K562 (cell line): ENCODE data around the gene NUDT14. TPM values are rescaled to one million over a fixed set of nuclear protein-coding genes. Genes with fewer than 3 reads are reported as not detected.

Source experiments
- ATAC-seq: fragments of 200-7000 bp; cut with Tn5 transposase; 3 replicates; pipeline ENCODE4 v1.9.1; 2020; ENCODE audit warnings: moderate library complexity
- BruUV-seq: library from RNA; stranded (reverse); fragments of 400-500 nt; replicated peaks from 2 replicates; lab custom pipeline; 2021; lab: Mats Ljungman, UMichigan
- CTCF ChIA-PET: fragments of 300-600 bp; formaldehyde crosslinking; extraction: SDS; loops from one replicate; lab custom pipeline; 2021; ENCODE audit warnings: low intra/inter-chr PET ratio; lab: Yijun Ruan, JAX
- POLR2A ChIA-PET: fragments of 300-600, 350-650 bp; sonication (Branson Sonifier 250); formaldehyde crosslinking; extraction: SDS; loops from one replicate; lab custom pipeline; 2021; ENCODE audit warnings: antibody characterized with exemption, inconsistent platforms; lab: Yijun Ruan, JAX
- DNase-seq, 4 experiments: peaks; one replicate each; pipeline versions ENCODE4 v3.0.0 to v3.0.0-alpha.2; 2011 to 2018; ENCODE audit warnings: low spot score in 3 of 4, mixed read lengths in 3 of 4; ENCODE audit errors: extremely low read depth in 1 of 4
- FAIRE-seq: peaks from 2 replicates; lab custom pipeline; 2011; peaks lifted over from hg19 to GRCh38; lab: Jason Lieb, UNC
- H2AFZ ChIP-seq: 2 replicates; pipeline ENCODE4 v1.6.0; 2011; ENCODE audit warnings: low read depth, low read length, control low read depth, inconsistent platforms
- H3K27ac ChIP-seq: fragments of 200-600 bp; 3 replicates; pipeline ENCODE4 v1.8.0; 2011; ENCODE audit warnings: low read depth, mild to moderate bottlenecking, control low read depth, inconsistent platforms, low read length, moderate library complexity, mixed read lengths; ENCODE audit errors: extremely low read depth
- H3K27me3 ChIP-seq, 2 experiments: fragments of 300-600 bp in 1 of 2; 2 replicates in 1 of 2; 3 replicates in 1 of 2; pipeline versions ENCODE4 v1.6.0 to v1.8.0; 2011; ENCODE audit warnings: inconsistent platforms in 2 of 2, low read length in 2 of 2, mild to moderate bottlenecking in 1 of 2, mixed read lengths in 1 of 2, moderate library complexity in 1 of 2; ENCODE audit not compliant: control insufficient read depth in 2 of 2, insufficient read depth in 2 of 2
- H3K36me3 ChIP-seq: fragments of 300-600 bp; 3 replicates; pipeline ENCODE4 v1.8.0; 2011; ENCODE audit warnings: mild to moderate bottlenecking, low read length, inconsistent platforms; ENCODE audit not compliant: control insufficient read depth, insufficient read depth
- H3K4me1 ChIP-seq, 2 experiments: fragments of 200-600 bp in 1 of 2; replicated peaks in 1 of 2; 2 replicates in 1 of 2; 3 replicates in 1 of 2; pipeline versions ENCODE4 v1.5.1 to v1.8.0; 2011; ENCODE audit warnings: inconsistent platforms in 2 of 2, low read length in 2 of 2, mild to moderate bottlenecking in 1 of 2, mixed read lengths in 1 of 2, moderate library complexity in 1 of 2; ENCODE audit not compliant: control insufficient read depth in 2 of 2, insufficient read depth in 2 of 2
- H3K4me2 ChIP-seq: 2 replicates; pipeline ENCODE4 v1.6.1; 2011; ENCODE audit warnings: low read length, control low read depth, inconsistent platforms, mixed read lengths; ENCODE audit not compliant: insufficient read depth
- H3K4me3 ChIP-seq: fragments of 200-600 bp; sonication (generic), shearing (Covaris generic); 2 replicates; pipeline ENCODE4 v1.5.1; 2016; ENCODE audit warnings: control low read depth, inconsistent platforms
- H3K79me2 ChIP-seq: fragments of 200-600 bp; 3 replicates; pipeline ENCODE4 v1.8.0; 2011; ENCODE audit warnings: low read length, inconsistent platforms; ENCODE audit not compliant: control insufficient read depth, insufficient read depth
- H3K9ac ChIP-seq, 2 experiments: 2 replicates each; pipeline versions ENCODE4 v1.6.0 to v1.6.1; 2011; ENCODE audit warnings: low read depth in 2 of 2, low read length in 2 of 2, control low read depth in 1 of 2, inconsistent platforms in 1 of 2, mild to moderate bottlenecking in 1 of 2, mixed read lengths in 1 of 2; ENCODE audit not compliant: insufficient read depth in 1 of 2
- H3K9me1 ChIP-seq: one replicate; pipeline ENCODE4 v1.6.0; 2011; ENCODE audit warnings: inconsistent platforms, mild to moderate bottlenecking, low read length, moderate library complexity; ENCODE audit not compliant: control insufficient read depth, insufficient read depth
- H3K9me3 ChIP-seq: replicated peaks from 2 replicates; pipeline ENCODE4 v1.5.1; 2011; ENCODE audit warnings: low read depth, low read length, inconsistent platforms; ENCODE audit not compliant: control insufficient read depth, insufficient read depth
- H4K20me1 ChIP-seq: replicated peaks from 2 replicates; pipeline ENCODE4 v1.6.1; 2011; ENCODE audit warnings: low read length, inconsistent platforms, mixed read lengths; ENCODE audit not compliant: control insufficient read depth, insufficient read depth
- CGGBP1 ChIP-seq: fragments of 250-450 bp; sonication (Bioruptor Pico); IDR thresholded peaks from 2 replicates; pipeline ENCODE4 v1.9.0; 2021; ENCODE audit warnings: mild to moderate bottlenecking
- DACH1 ChIP-seq: fragments of 450-650 bp; IDR thresholded peaks from 2 replicates; pipeline ENCODE4 v1.6.1; 2018; ENCODE audit not compliant: partially characterized antibody
- FOXM1 ChIP-seq, 2 experiments: fragments of 450-650 bp in 1 of 2; sonication (generic) in 1 of 2; formaldehyde crosslinking in 1 of 2; IDR thresholded peaks; 2 replicates each; pipeline versions ENCODE4 v1.6.1 to v1.9.0; 2017 to 2022; ENCODE audit warnings: low read depth in 2 of 2, mild to moderate bottlenecking in 2 of 2, missing genetic modification reagents in 1 of 2, moderate library complexity in 1 of 2
- GTF2F1 ChIP-seq: IDR thresholded peaks from 2 replicates; pipeline ENCODE4 v1.6.1; 2011; ENCODE audit warnings: low read depth, low read length, improper control_type of control experiment
- HDAC2 ChIP-seq: fragments of 450-650 bp; IDR thresholded peaks from 2 replicates; pipeline ENCODE4 v1.6.1; 2016; ENCODE audit warnings: mild to moderate bottlenecking
- JUNB ChIP-seq: fragments of 450-650 bp; formaldehyde crosslinking; conservative IDR thresholded peaks from 2 replicates; pipeline ENCODE4 v1.4.0; 2020; ENCODE audit warnings: mild to moderate bottlenecking
- MAFF ChIP-seq: IDR thresholded peaks from 2 replicates; pipeline ENCODE4 v1.6.1; 2012; ENCODE audit warnings: low read length, improper control_type of control experiment
- NEUROD1 ChIP-seq: fragments of 150-350 bp; IDR thresholded peaks from 2 replicates; pipeline ENCODE4 v1.6.1; 2014; ENCODE audit warnings: borderline replicate concordance, low read length, low read depth; ENCODE audit not compliant: partially characterized antibody
- NR4A1 ChIP-seq, 2 experiments: fragments of 250-450 bp in 1 of 2; fragments of 450-650 bp in 1 of 2; sonication (Bioruptor Pico) in 1 of 2; IDR thresholded peaks; 2 replicates each; pipeline versions ENCODE4 v1.4.0 to v1.6.1; 2016 to 2020; ENCODE audit warnings: mild to moderate bottlenecking in 2 of 2, missing compliant biosample characterization in 1 of 2, missing genetic modification characterization in 1 of 2, moderate library complexity in 1 of 2
- PATZ1 ChIP-seq: fragments of 250-450 bp; sonication (Bioruptor Pico); IDR thresholded peaks from 2 replicates; pipeline ENCODE4 v1.5.0; 2020; ENCODE audit warnings: mild to moderate bottlenecking, borderline replicate concordance
- POLR3G ChIP-seq: IDR thresholded peaks from 2 replicates; pipeline ENCODE4 v1.6.1; 2011; ENCODE audit not compliant: insufficient read length, insufficient replicate concordance; ENCODE audit errors: extremely low read depth
- PPARD ChIP-seq: fragments of 250-450 bp; sonication (Bioruptor Pico); IDR thresholded peaks from 2 replicates; pipeline ENCODE4 v1.8.0; 2022; ENCODE audit warnings: inconsistent platforms, mild to moderate bottlenecking, moderate library complexity
- SRSF1 ChIP-seq: fragments of 200-400 bp; formaldehyde crosslinking; IDR thresholded peaks from 2 replicates; pipeline ENCODE4 v1.6.1; 2017; ENCODE audit warnings: mild to moderate bottlenecking, low read depth, low read length, moderate library complexity
- ZBTB43 ChIP-seq: sonication (generic); formaldehyde crosslinking; IDR thresholded peaks from 2 replicates; pipeline ENCODE4 v1.8.0; 2023; ENCODE audit warnings: mild to moderate bottlenecking, missing genetic modification reagents
- ZNF41 ChIP-seq: fragments of 250-450 bp; sonication (Bioruptor Pico); conservative IDR thresholded peaks from 2 replicates; pipeline ENCODE4 v1.4.0; 2020; ENCODE audit warnings: mild to moderate bottlenecking
- ZNF717 ChIP-seq: fragments of 250-450 bp; sonication (Bioruptor Pico); IDR thresholded peaks from 2 replicates; pipeline ENCODE4 v1.5.0; 2021
- WGBS: fragments of 100-300 bp; shearing (Covaris generic); methylation state at CpG from one replicate; pipeline ENCODE4 v1.1.6; 2016; ENCODE audit warnings: low coverage, mixed read lengths; ENCODE audit not compliant: insufficient coverage; ENCODE audit errors: missing lambda C conversion rate; 5-methylcytosine and 5-hydroxymethylcytosine counted together
- in situ Hi-C: fragments of 300-500 bp; cut with MboI; formaldehyde crosslinking; loops from 4 replicates; pipeline ENCODE4 v1.15.0; 2018; ENCODE audit warnings: inconsistent platforms, mixed read lengths
- intact Hi-C: fragments of 100-400 bp; cut with micrococcal nuclease; formaldehyde crosslinking; loops from 2 replicates; pipeline ENCODE4 v1.14.2; 2022
- polyA plus RNA-seq, 8 experiments: library from polyadenylated mRNA; depleted of rRNA in 4 of 8; stranded (reverse) in 5 of 8; unstranded in 3 of 8; fragments of >200 nt; fragmentation: Nextera tagmentation in 2 of 8; fragmentation: Illumina TruSeq in 1 of 8; extraction: Ambion mirVana in 2 of 8; extraction: Trizol in 1 of 8; gene quantifications; 2 replicates each; pipeline versions ENCODE4 v1.2.1 to v1.2.3, GENCODE V29; 2011 to 2014; ENCODE audit warnings: inconsistent platforms in 1 of 8, missing spikeins in 1 of 8
- total RNA-seq, 7 experiments: library from RNA; depleted of rRNA in 6 of 7; stranded (reverse); fragments of >200 nt in 6 of 7; fragmentation: Illumina TruSeq in 2 of 7; extraction: Trizol in 2 of 7; gene quantifications; 2 replicates each; pipeline versions ENCODE4 v1.2.1 to v1.2.3, GENCODE V29; 2011 to 2021; ENCODE audit warnings: low replicate concordance in 1 of 7

Gene NUDT14
- total and polyA plus RNA-seq, 9 of the 15 experiments (the other 6 are each of a cell fraction or from before 2014, with no cell fraction given): 0.14 to 16.3 (median 8.2) TPM

- TF ChIP-seq NR4A1 (CRISPR knock-in tag; IDR thresholded peaks at IDR 0.05) (no peak), NR4A1 (tag; IDR thresholded peaks at IDR 0.05) (no peak), SRSF1 (no peak), GTF2F1 (no peak)
- TF ChIP-seq, all 486 proteins: peak for 0
Observed at GRCh38 chr14:105213361-105213760, 32.2 kb upstream of the NUDT14 start (continued).

GRCh38 chr14:105212541-105213300 lies 31.6 kb upstream of the NUDT14 start:
- TF ChIP-seq CGGBP1: no peak
- no peak for TF ChIP-seq ZBTB43
- TF ChIP-seq HDAC2: no peak
- TF ChIP-seq ZNF41 (CRISPR knock-in tag): no peak
- TF ChIP-seq POLR3G: no peak
- TF ChIP-seq MAFF: no peak
- no peak for TF ChIP-seq ZNF717
- no peak for TF ChIP-seq PPARD (CRISPR knock-in tag)
- TF ChIP-seq JUNB: no peak
- TF ChIP-seq PATZ1 (CRISPR knock-in tag): no peak
- no peak for TF ChIP-seq NEUROD1
- TF ChIP-seq FOXM1 (IDR thresholded peaks at IDR 0.05; ENCODE audit: low read depth): no peak
- no peak for TF ChIP-seq FOXM1 (CRISPR knock-in tag; IDR thresholded peaks at IDR 0.05; ENCODE audit: low read depth)
- no peak for TF ChIP-seq DACH1
- TF ChIP-seq, all 486 proteins: peak for 0
- no peak overlapping the region for H3K4me2 ChIP-seq
- H3K9ac ChIP-seq: no peak overlapping the region
- ATAC-seq (no peak), FAIRE-seq (no peak), DNase-seq (no peak)
- no peaks in the 10 kb centered on the region for H3K9me3 ChIP-seq
- 80% methylated on average over 9 of the region's 18 CpGs for WGBS
- intact Hi-C loops (no loop called here), in situ Hi-C loops (loop anchor here (5.0 kb wide), 1 partner anchor 130 kb away; no protein-coding TSS in a partner anchor)
- ChIA-PET CTCF (interaction anchor here (0.5 kb wide), 1 partner anchor 315 kb away, joined by 3 read pairs; no protein-coding TSS in a partner anchor), POLR2A (interaction anchor here (0.6 to 1.0 kb wide), 2 partner anchors 9 to 126 kb away, joined by 3 read pairs; no protein-coding TSS in a partner anchor)
- H3K36me3 ChIP-seq: peaks cover 7% of the 10 kb centered on the region; the same call in 1 of the 3 replicates
- H2AFZ ChIP-seq: no peak overlapping the region
- H3K27ac ChIP-seq: no peak overlapping the region
- H3K79me2 ChIP-seq: no peaks in the 10 kb centered on the region
- peaks cover 0 to 17% of the 10 kb centered on the region in 2 experiments; a peak in 2 of 5 replicates for H3K4me1 ChIP-seq
- H3K9me1 ChIP-seq: no peaks in the 10 kb centered on the region
- no peak overlapping the region for H3K4me3 ChIP-seq
- H4K20me1 ChIP-seq: no peaks in the 10 kb centered on the region
- H3K27me3 ChIP-seq: no peaks in the 10 kb centered on the region
- BruUV-seq: no TSS peak
